Dendritic cell treated with granulocyte-macrophage colony-stimulating factor and Interleukin-4, amounts not matched to agents 40 ng/mL and 50 ng/mL, for 4 days (primary cell): ENCODE measurements around the gene IGF2BP2.
"Not testable (repeated sequence)": the region's sequence is repeated elsewhere in the genome, so short reads cannot be mapped to it uniquely, and the experiment has no call there.

Experiments used
- H3K27ac Mint-ChIP-seq: one replicate; pipeline ENCODE4 v1.8.0; 2022; ENCODE audit warnings: mild to moderate bottlenecking, mixed read lengths
- H3K27me3 Mint-ChIP-seq: one replicate; pipeline ENCODE4 v1.8.0; 2022; ENCODE audit warnings: mild to moderate bottlenecking, mixed read lengths
- H3K36me3 Mint-ChIP-seq: one replicate; pipeline ENCODE4 v1.8.0; 2022; ENCODE audit warnings: low read depth, mixed read lengths
- H3K4me1 Mint-ChIP-seq: one replicate; pipeline ENCODE4 v1.8.0; 2022; ENCODE audit warnings: low read depth, mixed read lengths
- H3K4me3 Mint-ChIP-seq: one replicate; pipeline ENCODE4 v1.8.0; 2022; ENCODE audit warnings: mild to moderate bottlenecking, moderate library complexity, mixed read lengths
- H3K9me3 Mint-ChIP-seq: one replicate; pipeline ENCODE4 v1.8.0; 2022; ENCODE audit warnings: mixed read lengths
- intact Hi-C: fragments of 100-400 bp; cut with micrococcal nuclease; formaldehyde crosslinking; loops from one replicate; pipeline ENCODE4 v1.15.0; 2022

The IGF2BP2 gene

DNA sequence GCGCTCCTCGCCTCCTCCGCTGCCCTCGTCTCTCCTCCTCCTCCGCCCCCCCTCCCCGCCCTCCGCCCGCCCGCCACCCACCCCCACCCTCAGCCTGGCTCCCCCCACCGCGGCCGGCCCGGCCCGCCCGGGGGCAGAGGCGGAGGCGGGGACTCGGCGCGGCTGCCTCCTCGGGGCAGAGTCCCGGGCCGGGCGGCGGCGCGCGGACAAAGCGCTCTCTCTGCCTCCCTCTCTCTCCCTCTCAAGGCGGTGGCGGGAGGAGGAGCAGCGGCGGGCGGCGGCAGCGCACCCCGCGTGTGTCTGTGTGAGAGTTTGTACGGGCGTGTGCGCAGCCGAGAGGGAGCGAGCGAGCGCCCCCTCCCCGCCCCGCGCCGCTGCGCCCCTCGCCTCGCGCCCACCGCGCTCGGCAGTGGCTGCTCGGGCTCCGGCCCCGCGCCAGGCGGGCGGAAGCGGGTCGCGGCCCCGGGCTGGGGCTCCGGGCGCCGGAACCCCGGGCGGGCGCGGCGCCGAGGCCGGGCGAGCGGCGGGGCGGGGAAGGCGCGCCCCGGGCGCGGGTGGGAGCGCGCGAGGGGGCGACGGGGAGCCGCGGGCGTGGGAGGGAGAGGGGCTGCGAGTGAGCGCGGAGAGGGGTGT, at the start of gene IGF2BP2:
Gene IGF2BP2 (minus strand): TSS at position 37 of the 633 bp plus-strand sequence. CDS start 82 bp downstream, outside the sequence.
- Mint-ChIP-seq H3K27ac (peak within 1 kb of the TSS; percentile 79), H3K4me3 (peak within 1 kb of the TSS; percentile 94), H3K27me3 (peaks cover 14% of the 10 kb centered on the region), H3K4me1 (peaks cover 22% of the 10 kb centered on the region), H3K9me3 (no peaks in the 10 kb centered on the region), H3K36me3 (peaks cover 31% of the 10 kb centered on the region)
- intact Hi-C loops, result loop anchor here (10.0 kb wide), 1 partner anchor 110 kb away; the partner anchor contains the start of gene TRA2B

DNA sequence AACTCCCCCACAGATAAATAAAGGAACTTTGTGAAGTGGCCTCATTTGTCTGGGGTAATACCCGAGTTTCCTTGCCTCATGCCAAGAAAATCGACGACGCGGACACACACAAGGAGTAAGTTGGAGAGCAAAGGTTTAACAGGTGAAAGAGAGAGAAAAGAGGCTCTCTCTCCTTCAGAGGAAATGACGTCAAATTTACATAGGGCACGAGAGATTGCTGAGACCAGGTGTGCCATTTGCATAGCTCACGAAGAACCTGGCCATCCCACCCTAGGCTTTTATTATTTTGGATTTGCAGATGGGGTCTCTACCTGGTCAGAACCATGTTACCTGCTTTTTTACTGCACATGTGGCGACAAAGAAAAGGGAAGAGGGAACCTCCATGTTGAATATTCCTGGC, 49.3 kb upstream of the IGF2BP2 start:
- no peak overlapping the region for H3K27ac Mint-ChIP-seq
- H3K9me3 Mint-ChIP-seq, result no peaks in the 10 kb centered on the region
- H3K4me3 Mint-ChIP-seq, result no peak overlapping the region
- H3K27me3 Mint-ChIP-seq, result peaks cover 2% of the 10 kb centered on the region
- intact Hi-C loops, result no loop called here
- no peaks in the 10 kb centered on the region for H3K4me1 Mint-ChIP-seq
- H3K36me3 Mint-ChIP-seq, result no peaks in the 10 kb centered on the region

DNA sequence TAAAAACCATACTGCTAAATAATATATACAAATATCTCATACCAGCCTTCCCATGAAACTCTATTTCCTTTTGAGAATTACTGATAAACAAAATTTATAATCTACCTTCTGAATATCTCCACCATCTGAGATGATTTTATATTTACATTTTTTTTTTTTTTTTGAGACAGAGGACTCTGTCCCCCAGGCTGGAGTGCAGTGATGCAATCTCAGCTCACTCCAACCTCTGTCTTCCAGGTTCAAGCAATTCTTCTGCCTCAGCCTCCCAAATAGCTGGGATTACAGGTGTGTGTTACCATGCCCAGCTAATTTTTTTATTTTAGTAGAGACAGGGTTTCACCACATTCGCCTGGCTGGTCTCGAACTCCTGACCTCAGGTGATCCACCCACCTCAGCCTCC, 42.8 kb upstream of the IGF2BP2 start:
- H3K9me3 Mint-ChIP-seq, result no peaks in the 10 kb centered on the region
- intact Hi-C loops, result no loop called here
- no peak overlapping the region for H3K27ac Mint-ChIP-seq
- H3K36me3 Mint-ChIP-seq, result no peaks in the 10 kb centered on the region
- no peak overlapping the region for H3K4me3 Mint-ChIP-seq
- peaks cover 4% of the 10 kb centered on the region for H3K27me3 Mint-ChIP-seq
- H3K4me1 Mint-ChIP-seq, result peaks cover 5% of the 10 kb centered on the region

DNA sequence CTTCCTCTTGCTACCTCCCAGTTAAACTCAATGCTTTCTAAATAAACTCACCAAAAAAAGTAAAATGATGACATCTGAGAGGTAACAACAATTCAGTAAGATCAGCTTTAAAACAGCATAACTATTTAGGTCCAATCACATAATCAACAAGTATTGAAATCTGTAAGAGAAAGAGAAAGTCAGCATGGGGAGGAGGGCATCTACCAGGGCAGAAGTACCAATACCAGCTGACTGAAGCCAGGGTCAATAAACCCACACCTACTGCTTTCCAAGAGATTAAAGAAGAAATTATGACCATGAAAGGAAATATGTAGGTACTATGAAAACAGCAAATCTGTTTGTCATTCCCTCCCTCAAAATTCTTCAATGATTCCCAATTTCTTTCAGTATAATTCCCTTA, 42.2 kb upstream of the IGF2BP2 start:
- H3K4me3 Mint-ChIP-seq, result no peak overlapping the region
- intact Hi-C loops, result no loop called here
- H3K9me3 Mint-ChIP-seq, result no peaks in the 10 kb centered on the region
- peaks cover 4% of the 10 kb centered on the region for H3K27me3 Mint-ChIP-seq
- H3K36me3 Mint-ChIP-seq, result no peaks in the 10 kb centered on the region
- H3K4me1 Mint-ChIP-seq, result peaks cover 5% of the 10 kb centered on the region
- no peak overlapping the region for H3K27ac Mint-ChIP-seq

DNA sequence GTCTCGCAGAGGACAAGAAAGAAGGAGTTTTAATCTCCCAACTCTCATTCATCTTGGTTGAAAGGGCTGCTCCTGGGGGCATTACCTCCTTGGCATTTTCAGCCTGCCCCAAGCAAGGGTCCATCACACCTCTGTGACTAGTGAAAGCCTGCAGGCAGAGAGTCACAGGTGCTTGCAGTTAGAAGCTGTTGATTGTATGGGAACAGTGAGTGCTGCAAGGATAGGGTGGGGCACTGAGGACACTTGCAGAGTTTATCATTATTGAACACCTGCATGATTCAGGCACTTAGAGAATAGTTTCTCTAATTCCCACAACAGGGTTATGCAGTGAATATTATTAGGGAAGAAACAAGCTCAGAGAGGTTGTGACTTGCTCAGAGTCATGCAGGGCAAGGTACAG, 41.7 kb upstream of the IGF2BP2 start:
- no peaks in the 10 kb centered on the region for H3K36me3 Mint-ChIP-seq

DNA sequence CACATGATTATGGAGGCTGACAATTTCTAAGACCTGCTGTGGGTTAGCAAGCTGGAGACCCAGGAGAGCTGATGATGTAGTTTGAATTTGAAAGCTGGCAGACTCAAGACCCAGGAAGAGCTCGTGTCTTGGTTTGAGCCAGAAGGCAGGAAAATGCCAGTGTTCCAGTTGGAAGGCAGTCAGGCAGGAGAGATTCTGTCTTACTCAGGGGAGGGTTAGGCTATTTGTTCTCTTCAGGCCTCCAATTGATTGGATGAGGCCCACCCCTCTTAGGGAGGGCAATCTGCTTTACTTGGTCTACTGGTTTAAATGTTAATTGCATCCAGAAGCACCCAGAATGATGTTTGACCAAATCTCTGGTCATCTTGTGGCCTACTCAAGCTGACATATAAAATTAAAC, 40.4 kb upstream of the IGF2BP2 start:
- peaks cover 5% of the 10 kb centered on the region for H3K4me1 Mint-ChIP-seq
- no peak overlapping the region for H3K4me3 Mint-ChIP-seq
- H3K27ac Mint-ChIP-seq, result no peak overlapping the region
- no peaks in the 10 kb centered on the region for H3K36me3 Mint-ChIP-seq
- H3K9me3 Mint-ChIP-seq, result no peaks in the 10 kb centered on the region
- peaks cover 4% of the 10 kb centered on the region for H3K27me3 Mint-ChIP-seq
- intact Hi-C loops, result no loop called here

More for the DNA sequence above, 41.7 kb upstream of the IGF2BP2 start:
- Mint-ChIP-seq H3K4me3 (no peak overlapping the region), H3K9me3 (no peaks in the 10 kb centered on the region), H3K27me3 (peaks cover 4% of the 10 kb centered on the region), H3K27ac (no peak overlapping the region), H3K4me1 (peaks cover 5% of the 10 kb centered on the region)
- intact Hi-C loops, result no loop called here

DNA sequence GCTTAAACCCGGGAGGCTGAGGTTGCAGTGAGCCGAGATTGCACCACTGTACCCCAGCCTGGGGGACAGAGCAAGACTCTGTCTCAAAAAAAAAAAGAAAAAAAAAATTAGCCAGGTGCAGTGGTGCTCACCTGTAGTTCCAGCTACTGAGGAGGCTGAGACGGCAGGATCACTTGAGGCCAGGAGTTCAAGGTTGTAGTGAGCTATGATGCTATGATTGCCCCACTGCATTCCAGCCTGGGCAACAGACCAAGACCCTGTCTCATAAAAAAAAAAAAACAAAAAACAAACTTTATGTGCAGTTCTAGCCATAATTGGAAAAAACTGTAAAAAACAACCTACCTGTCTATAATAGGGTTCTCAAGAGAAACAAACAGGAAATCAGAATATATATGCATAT, 39.9 kb upstream of the IGF2BP2 start:
- peaks cover 5% of the 10 kb centered on the region for H3K4me1 Mint-ChIP-seq
- H3K4me3 Mint-ChIP-seq, result no peak overlapping the region
- no peaks in the 10 kb centered on the region for H3K36me3 Mint-ChIP-seq
- peaks cover 4% of the 10 kb centered on the region for H3K27me3 Mint-ChIP-seq
- no peak overlapping the region for H3K27ac Mint-ChIP-seq
- H3K9me3 Mint-ChIP-seq, result no peaks in the 10 kb centered on the region
- intact Hi-C loops, result no loop called here

DNA sequence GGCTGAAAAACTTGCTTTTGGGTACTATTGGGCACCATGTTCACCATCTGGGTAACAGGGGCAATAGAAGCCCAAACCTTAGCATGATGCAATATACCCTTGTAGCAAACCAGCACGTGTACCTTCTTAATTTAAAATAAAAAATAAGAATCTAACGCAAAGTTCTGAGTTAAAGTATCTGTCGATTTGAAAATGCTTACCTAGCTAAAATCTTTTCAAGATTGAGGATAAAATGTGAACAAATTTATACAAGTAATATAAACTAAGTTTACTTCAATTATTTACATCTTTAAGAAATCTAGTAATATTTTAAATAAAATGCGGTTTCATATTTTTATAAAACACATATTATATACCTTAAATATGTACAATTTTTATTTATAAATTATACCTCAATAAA, 38.1 kb upstream of the IGF2BP2 start:
- peaks cover 4% of the 10 kb centered on the region for H3K27me3 Mint-ChIP-seq
- no peak overlapping the region for H3K27ac Mint-ChIP-seq
- H3K36me3 Mint-ChIP-seq, result no peaks in the 10 kb centered on the region
- H3K4me1 Mint-ChIP-seq, result no peaks in the 10 kb centered on the region
- intact Hi-C loops, result no loop called here
- H3K9me3 Mint-ChIP-seq, result no peaks in the 10 kb centered on the region
- no peak overlapping the region for H3K4me3 Mint-ChIP-seq

DNA sequence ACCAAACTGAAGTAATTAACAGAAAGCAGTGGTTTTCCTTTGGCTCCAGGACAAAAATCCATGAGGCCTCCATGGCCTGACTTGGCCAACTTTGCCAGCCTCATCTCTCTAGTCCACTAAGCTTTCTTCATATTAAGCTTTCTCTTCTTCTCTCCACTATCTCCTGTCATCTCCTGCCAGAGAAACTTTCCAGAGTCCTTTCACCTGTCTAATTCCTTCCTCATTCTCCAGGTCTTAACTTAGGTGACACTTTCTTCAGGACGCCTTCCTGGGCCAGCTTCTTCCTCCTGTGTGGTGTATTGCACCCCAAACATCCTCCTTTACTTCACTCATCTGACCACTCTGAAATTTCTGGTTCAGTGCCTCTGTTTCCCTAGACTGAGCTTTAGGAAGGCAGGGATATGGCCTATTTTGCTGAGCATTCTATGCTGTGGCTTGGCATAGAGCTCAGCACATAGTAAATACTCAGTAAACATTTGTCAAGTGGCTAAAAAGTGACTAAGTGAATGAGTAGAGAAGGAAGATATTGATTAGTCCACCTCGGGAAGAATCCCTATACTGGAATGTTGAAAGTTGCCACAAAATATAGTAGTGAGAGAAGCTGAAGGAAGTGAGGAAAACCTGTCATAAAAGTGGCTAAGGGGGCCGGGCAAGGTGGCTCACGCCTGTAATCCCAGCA, 34.6 kb upstream of the IGF2BP2 start:
- Mint-ChIP-seq H3K9me3 (peaks cover 22% of the 10 kb centered on the region), H3K4me1 (no peaks in the 10 kb centered on the region), H3K27me3 (no peaks in the 10 kb centered on the region), H3K36me3 (no peaks in the 10 kb centered on the region), H3K4me3 (no peak overlapping the region), H3K27ac (no peak overlapping the region)
- intact Hi-C loops, result no loop called here

DNA sequence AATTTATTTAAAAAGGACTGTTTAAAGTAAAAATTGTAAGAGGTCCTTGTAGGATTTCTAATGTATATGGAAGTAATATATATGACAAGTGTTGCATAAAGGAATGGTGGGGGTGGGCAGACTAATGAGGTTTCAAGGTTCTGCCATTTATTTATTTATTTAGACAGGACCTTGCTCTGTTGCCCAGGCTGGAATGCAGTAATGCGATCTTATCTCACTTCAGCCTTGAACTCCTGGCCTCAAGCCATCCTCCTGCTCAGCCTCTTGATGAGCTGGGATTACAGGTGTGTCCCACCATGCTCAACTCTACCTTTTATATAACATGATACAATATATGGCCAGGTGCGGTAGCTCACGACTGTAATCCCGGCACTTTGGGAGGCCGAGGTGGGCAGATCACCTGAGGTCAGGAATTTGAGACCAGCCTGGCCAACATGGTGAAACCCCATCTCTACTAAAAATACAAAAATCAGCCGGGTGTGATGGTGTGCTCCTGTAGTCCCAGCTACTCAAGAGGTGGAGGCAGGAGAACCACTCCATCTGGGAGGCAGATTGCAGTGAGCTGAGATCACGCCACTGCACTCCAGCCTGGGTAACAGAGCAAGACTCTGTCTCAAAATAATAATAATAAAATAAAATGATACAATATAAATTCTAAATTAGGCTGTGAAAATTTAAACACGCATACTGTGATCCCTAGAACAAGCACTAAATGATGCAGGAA, 33.8 kb upstream of the IGF2BP2 start:
- Mint-ChIP-seq H3K4me1 (no peaks in the 10 kb centered on the region), H3K9me3 (peaks cover 22% of the 10 kb centered on the region), H3K27me3 (no peaks in the 10 kb centered on the region), H3K4me3 (no peak overlapping the region), H3K36me3 (no peaks in the 10 kb centered on the region), H3K27ac (no peak overlapping the region)
- intact Hi-C loops, result no loop called here

DNA sequence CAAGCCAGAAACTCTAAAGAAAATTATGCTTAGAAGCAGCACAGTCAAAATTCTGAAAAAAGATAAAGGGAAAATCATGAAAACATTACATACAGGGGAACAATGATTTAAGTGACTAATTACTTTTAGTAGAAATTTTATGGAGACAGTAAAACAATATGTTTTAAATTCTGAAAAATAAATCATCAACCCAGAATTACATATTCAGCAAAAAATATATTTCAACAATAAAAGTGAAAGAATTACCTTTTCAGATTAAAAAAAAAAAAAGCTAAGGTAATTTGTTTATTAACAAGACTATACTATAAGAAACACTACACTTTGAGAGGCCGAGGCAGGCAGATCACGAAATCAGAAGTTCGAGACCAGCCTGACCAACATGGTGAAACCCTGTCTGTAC, 32.4 kb upstream of the IGF2BP2 start:
- Mint-ChIP-seq H3K27me3 (no peaks in the 10 kb centered on the region), H3K36me3 (no peaks in the 10 kb centered on the region), H3K4me1 (no peaks in the 10 kb centered on the region), H3K4me3 (no peak overlapping the region), H3K9me3 (peaks cover 22% of the 10 kb centered on the region), H3K27ac (no peak overlapping the region)
- intact Hi-C loops, result no loop called here

DNA sequence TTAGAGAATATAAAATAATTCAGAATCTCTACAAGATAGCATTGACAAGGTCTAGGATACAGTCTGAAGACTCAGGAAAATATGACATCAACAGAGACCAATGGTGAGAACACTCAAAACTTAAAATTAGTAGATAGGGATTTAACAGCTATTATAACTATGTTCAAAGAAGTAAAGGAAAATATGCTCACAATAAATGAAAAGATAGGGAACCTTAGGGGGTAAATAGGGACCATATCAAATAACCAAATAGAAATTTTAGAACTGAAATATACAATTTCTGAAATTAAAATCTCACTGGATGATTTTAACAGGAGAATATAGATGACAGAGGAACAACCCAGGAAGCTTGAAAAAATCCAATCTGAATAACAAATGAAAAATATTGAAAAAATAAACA, 31.8 kb upstream of the IGF2BP2 start:
- intact Hi-C loops, result no loop called here
- Mint-ChIP-seq H3K36me3 (no peaks in the 10 kb centered on the region), H3K27me3 (no peaks in the 10 kb centered on the region), H3K9me3 (peaks cover 22% of the 10 kb centered on the region), H3K4me3 (no peak overlapping the region), H3K4me1 (no peaks in the 10 kb centered on the region), H3K27ac (no peak overlapping the region)

DNA sequence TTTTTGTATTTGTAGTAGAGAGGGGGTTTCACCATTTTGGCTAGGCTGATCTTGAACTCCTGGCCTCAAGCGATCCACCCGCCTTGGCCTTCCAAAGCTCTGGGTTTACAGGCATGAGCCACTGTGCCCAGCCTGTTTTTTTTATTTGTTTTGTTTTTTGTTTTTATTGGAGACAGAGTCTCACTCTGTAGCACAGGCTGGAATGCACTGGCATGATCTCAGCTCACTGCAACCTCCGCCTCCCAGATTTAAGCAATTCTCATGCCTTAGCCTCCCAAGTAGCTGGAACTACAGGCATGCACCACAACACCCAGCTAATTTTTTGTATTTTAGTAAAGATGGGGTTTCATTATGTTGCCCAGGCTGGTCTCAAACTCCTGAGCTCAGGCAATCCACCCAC, 28.9 kb upstream of the IGF2BP2 start:
- H3K27me3 Mint-ChIP-seq, H3K4me3 Mint-ChIP-seq, H3K36me3 Mint-ChIP-seq, H3K27ac Mint-ChIP-seq, H3K4me1 Mint-ChIP-seq, intact Hi-C loops: not testable (repeated sequence)
- H3K9me3 Mint-ChIP-seq, result peaks cover 22% of the 10 kb centered on the region

DNA sequence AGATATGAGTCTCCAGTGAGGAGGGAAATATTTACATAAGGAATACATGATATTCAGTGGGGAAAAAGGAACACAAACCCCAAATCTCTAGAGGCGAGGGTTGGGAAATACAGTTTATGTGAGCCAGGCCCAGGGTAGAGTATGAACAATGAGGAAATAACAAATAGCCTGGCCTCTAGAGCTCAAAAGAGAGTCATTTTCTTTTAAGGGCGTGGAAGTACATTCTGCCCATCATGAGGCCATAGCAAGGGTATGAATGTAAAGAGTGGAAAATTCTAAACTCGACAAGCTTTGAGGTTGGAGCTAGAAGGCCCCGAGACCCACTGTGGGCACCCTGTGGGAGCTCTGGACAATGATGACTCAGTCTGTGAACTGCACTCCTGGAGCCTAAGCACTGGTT, 27.8 kb upstream of the IGF2BP2 start:
- no peak overlapping the region for H3K4me3 Mint-ChIP-seq
- H3K4me1 Mint-ChIP-seq, result no peaks in the 10 kb centered on the region
- H3K36me3 Mint-ChIP-seq, result no peaks in the 10 kb centered on the region
- no peak overlapping the region for H3K27ac Mint-ChIP-seq
- intact Hi-C loops, result no loop called here
- peaks cover 22% of the 10 kb centered on the region for H3K9me3 Mint-ChIP-seq
- H3K27me3 Mint-ChIP-seq, result no peaks in the 10 kb centered on the region
